SH-SY5Y (cell line): ENCODE measurements around the gene PCBP4.

Source experiments
- GATA2 ChIP-seq: IDR thresholded peaks from 2 replicates; pipeline ENCODE4 v1.6.1; 2011; ENCODE audit warnings: mild to moderate bottlenecking, low read depth, low read length
- GATA3 ChIP-seq: IDR thresholded peaks from 2 replicates; pipeline ENCODE4 v1.6.1; 2011; ENCODE audit warnings: low read depth, mild to moderate bottlenecking, low read length, moderate library complexity

DNA sequence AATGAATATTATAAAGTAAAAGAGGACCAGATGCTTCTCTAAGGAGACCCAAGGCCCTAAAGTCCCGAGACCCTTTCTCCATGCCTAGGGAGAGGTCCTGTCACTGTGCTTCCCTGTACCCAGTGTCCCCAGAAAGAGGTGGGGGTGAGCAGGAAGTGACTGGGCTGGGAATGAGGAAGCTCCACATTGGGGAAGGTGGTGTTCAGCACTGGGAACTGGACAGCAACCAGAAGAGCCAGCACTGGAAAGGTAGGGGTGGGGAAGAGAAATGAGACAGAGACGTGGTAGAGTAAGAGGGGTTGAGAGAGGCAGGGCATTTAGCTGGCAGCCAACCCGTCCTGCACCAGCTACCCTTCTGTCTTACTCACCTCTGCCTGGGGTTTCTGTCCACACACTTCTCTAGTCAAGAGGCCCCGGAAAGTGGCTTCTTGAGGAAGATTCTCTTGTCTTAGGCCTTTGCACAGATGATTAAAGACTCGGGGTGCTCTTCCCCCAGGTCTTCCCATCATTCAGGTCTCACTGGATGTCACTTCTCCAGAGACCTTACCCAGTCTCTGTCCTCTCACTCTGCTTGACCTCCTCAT lies 37.7 kb downstream of the PCBP4 start:
- TF ChIP-seq GATA2: no peak
- no peak for TF ChIP-seq GATA3
